Kidney (tissue), 14 donors: Measurements from ENCODE around the gene XPR1. TPM values are rescaled to one million over a fixed set of nuclear protein-coding genes. Genes with fewer than 3 reads are reported as not detected.

Experiments used
- DNase-seq, 5 donors: peaks; one replicate each; pipeline ENCODE4 v3.0.0-alpha.2; 2013 to 2020
- FAIRE-seq: peaks from 2 replicates; lab custom pipeline; 2012; peaks lifted over from hg19 to GRCh38; lab: Jason Lieb, UNC
- H3K27ac ChIP-seq, 2 donors: one replicate each; pipeline ENCODE4 v1.7.0; 2013; ENCODE audit warnings: low read depth in 2 of 2, low read length in 2 of 2, inconsistent platforms in 1 of 2
- H3K27me3 ChIP-seq: one replicate; pipeline ENCODE4 v1.7.1; 2013; ENCODE audit warnings: low read length, inconsistent platforms; ENCODE audit not compliant: control insufficient read depth, insufficient read depth
- H3K36me3 ChIP-seq, 3 donors: one replicate each; pipeline versions ENCODE4 v1.7.0 to v1.7.1; 2013; ENCODE audit warnings: low read length in 3 of 3, control low read depth in 1 of 3, inconsistent platforms in 1 of 3; ENCODE audit not compliant: insufficient read depth in 3 of 3, control insufficient read depth in 2 of 3
- H3K4me1 ChIP-seq, 3 donors: one replicate each; pipeline versions ENCODE4 v1.7.0 to v1.7.1; 2013; ENCODE audit warnings: low read length in 3 of 3, inconsistent platforms in 1 of 3, low read depth in 1 of 3; ENCODE audit not compliant: control insufficient read depth in 2 of 3, insufficient read depth in 2 of 3
- H3K4me3 ChIP-seq, 3 donors: one replicate each; pipeline versions ENCODE4 v1.7.0 to v1.8.1; 2013; ENCODE audit warnings: low read length in 3 of 3, control low read depth in 1 of 3, inconsistent platforms in 1 of 3
- H3K9ac ChIP-seq, 3 donors: one replicate each; pipeline versions ENCODE4 v1.7.0 to v1.7.1; 2013; ENCODE audit warnings: low read length in 3 of 3, control low read depth in 1 of 3, inconsistent platforms in 1 of 3
- H3K9me3 ChIP-seq, 3 donors: one replicate each; pipeline versions ENCODE4 v1.7.0 to v1.7.1; 2013; ENCODE audit warnings: low read length in 3 of 3, control low read depth in 1 of 3, inconsistent platforms in 1 of 3; ENCODE audit not compliant: control insufficient read depth in 2 of 3, insufficient read depth in 1 of 3
- CTCF ChIP-seq: IDR thresholded peaks from 3 replicates; pipeline ENCODE4 v1.5.1; 2012; ENCODE audit warnings: mild to moderate bottlenecking, moderate library complexity, borderline replicate concordance; ENCODE audit not compliant: insufficient read depth; ENCODE audit errors: extremely low read depth
- intact Hi-C: fragments of 100-400 bp; cut with DNase I; formaldehyde crosslinking; loops from one replicate; pipeline ENCODE4 v1.11.1; 2022
- polyA plus RNA-seq: library from polyadenylated mRNA; stranded (reverse); fragments of 350-450 nt; fragmentation: Illumina TruSeq; extraction: RNeasy Lipid Tissue Mini Kit (QIAGEN cat#74804); gene quantifications from one replicate; pipeline ENCODE4 v1.2.3, GENCODE V29; 2014; ENCODE audit warnings: low read depth, low replicate concordance; ENCODE audit not compliant: insufficient read depth
- total RNA-seq: library from RNA; stranded (reverse); fragmentation: NEBNext Ultra II Directional; extraction: Animal tissue kit (Norgen Biotek cat#: 25700); gene quantifications from one replicate; pipeline ENCODE4 v1.2.1, GENCODE V29; 2021
- donor health status: control.
- donor health status: control.
- donor health status: control.
- donor health status: control.
- donor health status: control.
- donor health status: DM: yes; HTN: yes; CAD: no.
- donor health status: Normal renal cell carcinoma (clear cell type).

XPR1 gene
- total and polyA plus RNA-seq, 2 donors from 2014 or later: 10.9 to 33.5 TPM

- Histone ChIP-seq H3K36me3 (peaks cover 0 to 7% (median 0%) of the 10 kb centered on the region in 3 donors), H3K4me3 (no peak overlapping the region), H3K9me3 (no peaks in the 10 kb centered on the region), H3K9ac (no peak overlapping the region), H3K4me1 (peaks cover 0 to 3% (median 0%) of the 10 kb centered on the region in 3 donors), H3K27ac (no peak overlapping the region), H3K27me3 (no peaks in the 10 kb centered on the region)
- DNase-seq: no peak
- TF ChIP-seq CTCF: no peak
- no peak for FAIRE-seq
- intact Hi-C loops: no loop called here
Observed at GRCh38 chr1:180939711-180940103, 307.9 kb downstream of the XPR1 start.

Other genes starting within 250 kb of the XPR1 start
- gene ACBD6, start 129.4 kb upstream of the XPR1 start, total RNA-seq: 36.4 TPM
- 30.9 TPM for gene ACBD6, start 129.4 kb upstream of the XPR1 start, polyA plus RNA-seq
- not detected for gene OVAAL, start 73.1 kb upstream of the XPR1 start, total RNA-seq
- gene OVAAL, start 73.1 kb upstream of the XPR1 start, polyA plus RNA-seq: not detected